NCI-H748 treated with DMSO at 0.1 percent for 48 hours (cell line): ENCODE data around the gene GP1BA.

Source experiments
- DNase-seq: peaks from one replicate; lab custom pipeline; 2025; lab: John Stamatoyannopoulos, UW

The GP1BA gene

DNA sequence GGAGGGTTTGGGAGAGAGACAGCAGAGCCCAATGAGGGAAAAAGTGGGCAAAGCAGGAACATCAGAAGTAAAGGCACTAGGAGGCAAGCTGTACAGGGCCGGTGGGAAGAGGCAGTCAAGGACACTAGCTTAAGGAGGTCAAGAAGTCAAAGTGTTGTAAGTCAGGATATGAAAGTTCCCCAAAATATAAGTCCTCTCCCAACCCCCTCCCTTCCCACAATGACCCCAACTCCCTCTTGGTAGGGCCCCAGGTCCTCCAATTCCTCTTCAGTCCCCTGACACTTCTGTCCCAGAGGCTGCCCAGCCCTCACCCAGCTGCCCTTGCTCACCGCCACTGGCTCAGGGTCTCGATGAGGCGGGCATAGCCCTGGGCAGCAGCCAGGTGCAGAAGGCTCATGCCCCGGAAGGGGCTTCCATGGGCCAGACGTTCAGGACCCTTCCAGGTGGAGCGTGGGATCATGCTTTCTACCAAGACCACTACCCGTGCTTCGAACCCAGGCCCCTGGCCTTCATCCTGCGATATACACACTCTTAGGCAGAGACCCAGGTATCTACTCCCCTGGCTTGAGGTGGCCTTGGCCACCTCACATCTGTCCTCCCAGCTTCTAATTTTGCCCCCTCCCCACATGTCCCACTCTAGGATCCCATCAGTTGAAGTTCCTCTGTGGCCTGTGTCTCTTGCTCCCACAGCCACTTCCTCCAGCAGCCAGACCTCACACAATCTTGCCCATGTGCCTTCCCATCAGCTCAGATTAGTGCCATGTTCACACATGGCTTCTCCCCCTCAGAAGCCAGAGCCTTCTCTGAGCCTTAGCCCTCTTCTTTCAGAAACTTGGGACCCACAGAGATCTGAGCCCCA is 41.4 kb downstream of the GP1BA start:
- DNase-seq: no peak

DNA sequence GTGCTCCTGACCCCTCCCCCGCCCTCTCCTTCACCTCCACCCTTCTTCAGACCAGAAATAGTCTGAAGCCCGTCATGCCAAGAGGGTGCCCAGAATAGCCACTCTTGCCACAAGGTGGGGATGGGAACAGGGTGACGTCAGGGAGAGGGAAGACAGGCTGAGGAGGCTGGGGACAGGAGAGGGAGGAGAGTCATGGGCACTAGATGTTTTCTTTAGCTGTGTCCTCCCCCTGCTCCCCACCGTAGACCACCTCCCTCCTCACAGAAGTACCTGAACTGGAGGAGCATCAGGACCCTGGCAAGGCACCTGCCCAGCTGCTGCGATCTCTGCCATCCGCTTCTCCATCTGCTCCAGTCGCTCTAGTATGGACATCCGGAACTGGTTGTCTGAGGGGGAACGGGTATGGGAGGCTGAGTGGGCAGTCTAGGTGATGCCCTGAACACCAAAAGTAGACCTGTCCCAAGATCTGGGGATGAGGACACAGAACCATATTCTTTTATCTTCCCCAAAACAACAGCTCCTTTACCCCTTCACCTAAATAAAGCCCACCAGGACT is 42.1 kb downstream of the GP1BA start:
- DNase-seq: no peak

DNA sequence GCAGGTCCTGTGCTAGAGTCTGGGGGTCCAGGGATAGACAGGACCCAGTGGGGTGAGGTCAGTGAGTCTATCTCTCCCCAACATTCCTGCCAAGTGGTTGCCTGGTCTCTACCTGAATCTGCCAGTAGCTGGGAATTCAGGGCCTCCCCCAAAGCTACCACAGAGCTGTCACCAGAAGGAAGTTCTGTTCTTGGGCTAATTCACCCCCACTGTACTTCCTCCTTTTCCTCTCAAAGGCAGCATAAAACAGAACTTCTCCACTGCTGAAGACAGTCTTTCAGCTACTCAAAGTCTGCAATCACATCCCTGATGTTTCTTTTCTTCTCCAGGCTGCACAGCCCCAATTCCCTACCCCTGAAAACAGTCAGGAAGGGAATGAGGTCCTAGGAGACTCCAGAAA is 46.6 kb downstream of the GP1BA start:
- no peak for DNase-seq

DNA sequence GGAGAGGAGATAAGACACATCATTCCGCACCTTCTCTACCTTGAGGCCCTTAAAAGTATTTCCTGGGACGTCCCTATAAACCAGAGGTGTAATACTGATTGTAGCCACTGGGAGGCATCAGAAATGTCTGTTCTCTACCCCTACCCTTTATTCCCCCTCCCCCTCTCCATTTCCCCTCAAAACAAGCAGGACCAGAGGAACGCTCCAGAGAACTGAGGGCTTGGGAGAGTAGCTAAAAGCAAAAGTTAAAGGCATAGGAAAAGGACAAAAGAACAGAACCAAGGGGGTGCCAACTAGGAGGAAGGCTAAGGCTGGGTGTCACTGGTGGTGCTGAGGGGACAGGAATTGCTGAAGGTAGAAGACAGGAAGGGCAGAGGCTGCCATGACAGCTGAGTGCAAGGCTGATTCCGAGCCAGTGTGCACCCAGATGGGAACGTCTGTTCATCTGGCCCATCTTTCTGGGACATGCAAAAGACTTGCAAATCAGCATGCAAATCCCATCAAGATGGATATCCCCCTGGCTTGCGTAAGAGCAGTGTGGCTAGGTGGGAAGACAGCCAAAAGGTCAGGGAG is 48.7 kb downstream of the GP1BA start:
- DNase-seq: peak; percentile 48

DNA sequence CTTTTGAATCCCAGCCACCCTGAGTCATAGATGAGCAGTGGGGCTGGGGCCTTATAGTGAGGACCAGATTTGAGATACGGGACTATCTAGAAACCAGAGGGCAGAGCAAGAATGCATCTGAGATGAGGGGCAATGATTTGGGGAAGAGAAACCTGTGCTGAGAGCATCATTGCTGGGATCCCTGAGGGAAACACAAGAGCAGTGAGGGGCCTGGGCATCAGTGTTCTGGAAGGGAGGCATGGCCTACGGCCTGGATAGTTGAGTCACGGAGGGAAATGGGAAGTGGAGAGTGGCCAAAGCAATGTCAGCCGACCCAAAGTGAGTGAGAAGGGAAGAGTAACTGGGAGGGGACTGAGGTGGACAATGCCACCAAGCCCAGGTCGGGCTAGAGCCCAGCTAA is 50.2 kb downstream of the GP1BA start:
- no peak for DNase-seq
